HG03378 (cell line): ENCODE data around the gene FAM136A.
"Not testable (repeated sequence)": the region's sequence is repeated elsewhere in the genome, so short reads cannot be mapped to it uniquely, and the experiment has no call there.

Source experiments
- ATAC-seq: cut with Tn5 transposase; IDR thresholded peaks from one replicate; pipeline ENCODE4 v1.9.1; 2021; ENCODE audit warnings: mild to moderate bottlenecking, moderate library complexity; ENCODE audit not compliant: unreplicated experiment

FAM136A gene

DNA sequence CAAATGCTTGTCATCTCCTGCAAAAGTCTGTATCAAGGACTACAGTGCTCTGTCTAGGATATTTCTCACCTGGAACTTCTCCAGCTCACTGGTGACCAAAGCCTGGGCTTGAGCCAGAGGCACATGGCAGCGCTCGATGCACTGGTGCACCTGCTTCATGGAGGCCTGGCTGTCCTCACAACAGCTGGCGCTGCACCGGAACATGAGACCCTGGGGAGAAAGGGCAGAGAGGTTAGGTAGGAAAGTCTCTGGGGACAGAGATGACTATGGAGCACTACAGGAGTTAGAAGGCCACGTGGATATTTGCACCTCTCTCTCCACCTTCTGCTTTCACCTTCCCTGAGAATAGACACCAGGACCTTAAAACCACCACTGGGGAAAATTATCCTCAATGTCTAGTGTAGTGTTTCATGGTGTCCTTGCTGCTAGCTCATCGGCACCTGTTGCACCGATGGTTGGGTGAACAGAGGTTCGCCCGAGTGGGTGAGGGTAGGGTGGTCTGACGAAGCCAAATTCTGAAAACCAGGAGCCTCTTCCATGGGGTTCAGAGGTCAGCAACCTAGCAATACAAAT lies 1.0 kb downstream of the FAM136A start:
- ATAC-seq = no peak

DNA sequence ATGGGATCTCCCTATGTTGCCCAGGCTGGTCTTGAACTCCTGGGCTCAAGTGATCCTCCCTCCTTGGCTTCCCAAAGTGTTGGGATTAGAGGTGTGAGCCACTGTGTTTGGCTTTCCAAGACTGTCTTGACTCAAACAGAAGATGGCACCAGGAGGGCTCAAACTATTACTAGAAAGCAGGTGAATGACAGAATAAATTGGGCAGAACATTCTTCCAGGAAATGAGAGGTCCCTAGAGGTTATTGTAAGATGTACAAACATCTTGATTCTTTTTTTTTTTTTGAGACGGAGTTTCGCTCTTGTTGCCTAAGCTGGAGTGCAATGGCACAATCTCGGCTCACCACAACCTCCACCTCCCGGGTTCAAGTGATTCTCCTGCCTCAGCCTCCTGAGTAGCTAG lies 4.0 kb downstream of the FAM136A start:
- ATAC-seq = not testable (repeated sequence)

DNA sequence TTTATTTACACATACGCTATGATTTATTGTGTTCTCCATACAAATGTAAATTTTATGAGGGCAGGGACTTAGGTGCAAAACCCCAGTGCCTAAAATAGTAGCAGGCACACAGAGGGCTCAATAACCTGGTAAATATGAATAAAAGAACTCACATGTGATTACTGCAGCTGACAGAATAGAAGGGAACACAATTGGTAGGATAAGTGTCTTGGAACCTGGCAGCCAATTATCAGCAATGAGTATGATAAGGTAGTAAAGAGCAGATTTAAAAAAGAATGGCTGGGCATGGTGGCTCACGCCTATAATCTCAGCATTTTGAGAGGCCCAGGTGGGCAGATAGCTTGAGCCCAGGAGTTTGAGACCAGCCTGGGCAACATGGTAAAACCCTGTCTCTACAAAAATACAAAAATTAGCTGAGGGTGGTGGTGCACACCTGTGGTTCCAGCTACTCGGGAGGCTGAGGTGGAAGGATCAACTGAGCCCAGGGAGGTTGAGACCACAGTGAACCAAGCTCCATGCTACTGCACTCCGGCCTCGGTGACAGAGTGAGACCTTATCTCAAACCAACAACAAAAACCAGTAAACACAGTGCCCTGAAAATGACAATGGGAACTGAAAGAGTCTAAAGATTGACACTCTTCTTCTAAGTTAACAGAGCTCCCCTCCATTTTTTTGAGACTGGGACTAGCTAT lies 18.2 kb downstream of the FAM136A start:
- no peak for ATAC-seq

DNA sequence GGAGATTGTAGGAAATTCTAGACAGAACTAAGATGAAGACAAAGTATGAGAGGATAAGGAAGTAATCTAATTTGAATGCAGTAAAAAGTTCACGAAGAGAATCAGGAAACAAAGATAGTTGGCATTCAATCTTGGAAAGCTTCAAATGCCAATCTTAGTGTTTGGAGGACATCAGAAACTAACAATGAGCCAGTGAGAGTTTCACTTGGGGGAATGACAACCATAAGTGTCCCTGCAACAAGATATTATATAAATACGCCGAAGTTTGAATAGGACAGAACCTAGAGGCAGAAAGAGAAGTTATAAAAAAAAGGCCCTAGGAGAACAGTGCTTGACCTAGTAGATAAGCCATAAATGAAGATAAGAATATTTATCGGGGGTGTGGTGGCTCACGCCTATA lies 19.4 kb downstream of the FAM136A start:
- ATAC-seq = no peak

DNA sequence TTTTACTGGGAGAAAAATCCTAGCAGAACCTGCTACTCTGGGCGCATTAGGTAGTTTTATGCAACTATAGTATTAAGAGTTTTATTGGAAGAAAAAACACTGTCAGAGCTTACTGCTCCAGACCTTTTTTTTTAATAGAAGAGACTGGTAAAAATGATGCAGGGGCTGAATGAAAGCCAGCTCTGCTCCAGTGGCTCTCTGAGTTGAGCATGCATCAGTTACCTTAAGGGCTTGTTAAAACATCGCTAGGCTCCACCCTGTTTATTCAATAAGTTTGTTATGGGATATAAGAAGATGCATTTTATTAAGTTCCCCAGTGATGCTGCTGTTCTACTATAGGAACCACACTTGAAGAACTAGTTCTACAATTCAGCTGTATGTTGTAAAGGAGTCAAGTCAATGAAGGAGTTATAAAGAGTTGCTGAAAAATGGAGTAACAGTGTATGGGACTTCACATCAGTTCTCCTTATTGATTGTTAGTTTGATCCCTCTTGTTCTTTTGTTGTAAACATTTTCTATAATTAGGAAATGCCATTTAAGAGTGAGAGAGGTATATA lies 21.5 kb downstream of the FAM136A start:
- no peak for ATAC-seq

DNA sequence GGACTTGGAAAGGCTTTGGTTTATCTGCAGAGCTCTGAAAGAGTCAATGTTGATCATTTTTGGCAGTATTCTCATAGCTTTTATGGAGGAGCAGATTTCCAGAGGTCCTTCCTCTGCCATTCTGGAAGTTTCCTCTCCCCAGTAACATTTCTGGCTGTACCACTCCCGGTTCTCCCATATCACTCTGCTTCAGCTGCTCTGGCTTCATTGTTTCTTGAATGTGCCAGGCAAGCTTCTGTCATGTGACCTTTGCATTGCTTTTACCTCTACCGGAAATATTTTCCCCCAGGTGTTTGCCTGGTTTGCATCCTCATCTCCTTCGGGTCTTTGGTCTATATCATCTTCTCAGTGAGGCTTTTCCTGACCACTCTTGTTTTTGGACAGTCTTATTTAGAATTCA lies 31.5 kb downstream of the FAM136A start:
- no peak for ATAC-seq

DNA sequence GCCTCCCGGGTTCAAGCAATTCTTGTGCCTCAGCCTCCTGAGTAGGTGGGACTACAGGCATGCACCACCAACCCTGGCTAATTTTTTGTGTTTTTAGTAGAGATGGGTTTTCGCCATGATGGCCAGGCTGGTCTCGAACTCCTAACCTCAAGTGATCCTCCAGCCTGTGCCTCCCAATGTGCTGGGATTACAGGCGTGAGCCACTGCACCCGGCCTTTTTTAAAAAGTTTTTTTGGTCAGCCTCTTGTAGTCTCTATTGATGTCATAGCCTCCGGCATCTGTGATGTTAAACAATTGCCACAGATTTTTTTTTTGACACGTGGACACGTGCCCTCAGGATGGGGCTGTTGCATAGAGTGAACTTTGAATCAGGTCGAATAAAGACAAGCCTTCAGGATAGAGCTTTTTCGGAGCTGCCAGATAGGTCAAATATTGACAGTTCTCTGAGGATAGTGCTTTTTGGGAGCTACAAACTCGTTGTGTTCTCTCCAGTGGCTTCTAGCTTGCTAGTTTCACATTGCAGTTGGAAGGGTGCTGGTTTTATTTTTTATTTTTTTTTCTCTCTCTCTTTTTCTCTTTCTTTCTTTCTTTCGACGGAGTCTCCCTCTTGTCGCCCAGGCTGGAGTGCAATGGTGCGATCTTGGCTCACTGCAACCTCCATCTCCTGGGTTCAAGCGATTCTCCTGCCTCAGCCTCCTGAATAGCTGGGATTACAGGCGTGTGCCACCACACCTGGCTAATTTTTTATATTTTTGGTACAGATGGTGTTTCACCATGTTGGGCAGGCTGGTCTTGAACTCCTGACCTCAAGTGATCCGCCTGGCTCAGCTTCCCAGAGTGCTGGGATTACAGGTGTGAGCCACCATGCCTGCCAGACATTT lies 32.2 kb downstream of the FAM136A start:
- ATAC-seq = not testable (repeated sequence)

DNA sequence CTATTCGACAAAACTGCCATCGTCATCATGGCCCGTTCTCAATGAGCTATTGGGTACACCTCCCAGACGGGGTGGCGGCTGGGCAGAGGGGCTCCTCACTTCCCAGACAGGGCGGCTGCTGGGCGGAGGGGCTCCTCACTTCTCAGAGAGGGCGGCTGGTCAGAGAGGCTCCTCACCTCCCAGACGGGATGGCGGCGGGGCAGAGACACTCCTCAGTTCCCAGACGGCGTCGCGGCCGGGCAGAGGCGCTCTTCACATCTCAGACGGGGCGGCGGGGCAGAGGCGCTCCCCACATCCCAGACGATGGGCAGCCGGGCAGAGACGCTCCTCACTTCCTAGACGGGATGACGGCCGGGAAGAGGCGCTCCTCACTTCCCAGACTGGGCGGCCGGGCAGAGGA lies 34.9 kb downstream of the FAM136A start:
- ATAC-seq = not testable (repeated sequence)

DNA sequence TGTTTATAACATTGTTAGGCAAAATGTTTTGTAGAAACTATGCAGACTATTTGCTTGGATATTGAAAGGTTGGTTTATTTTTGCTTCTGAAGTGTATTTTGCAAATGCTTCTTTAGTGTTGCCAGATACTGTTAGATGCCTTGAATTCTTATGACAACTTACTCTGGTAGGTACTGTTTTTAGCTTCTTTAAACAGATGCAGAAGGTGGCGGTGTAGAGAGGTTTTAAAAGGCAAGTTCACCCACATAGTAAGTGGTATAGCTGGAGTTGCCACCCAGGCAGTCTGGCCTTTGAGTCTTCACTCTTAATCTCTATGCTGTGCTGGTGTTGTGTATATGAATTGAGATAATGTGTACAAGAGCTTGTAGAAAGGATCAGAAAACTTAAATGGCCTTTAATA lies 40.4 kb downstream of the FAM136A start:
- ATAC-seq = no peak

DNA sequence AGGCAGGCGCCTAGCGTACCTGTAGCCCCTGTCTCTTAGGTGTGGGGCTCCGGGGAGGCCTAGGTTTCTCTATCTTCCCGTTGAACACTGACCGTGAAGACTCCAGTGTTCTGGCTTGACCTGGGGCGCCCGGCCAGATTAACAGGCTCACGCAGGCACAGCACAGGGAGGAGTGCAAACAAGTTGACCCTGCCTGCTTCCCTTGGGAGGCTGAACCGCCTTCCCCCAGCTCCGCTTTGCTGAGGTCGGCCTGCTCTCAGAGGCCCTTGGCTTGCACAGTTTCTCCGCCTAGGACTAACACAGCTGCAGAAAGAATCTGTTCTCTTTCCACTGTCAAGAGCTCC lies 43.4 kb downstream of the FAM136A start:
- peak; percentile 4 for ATAC-seq

DNA sequence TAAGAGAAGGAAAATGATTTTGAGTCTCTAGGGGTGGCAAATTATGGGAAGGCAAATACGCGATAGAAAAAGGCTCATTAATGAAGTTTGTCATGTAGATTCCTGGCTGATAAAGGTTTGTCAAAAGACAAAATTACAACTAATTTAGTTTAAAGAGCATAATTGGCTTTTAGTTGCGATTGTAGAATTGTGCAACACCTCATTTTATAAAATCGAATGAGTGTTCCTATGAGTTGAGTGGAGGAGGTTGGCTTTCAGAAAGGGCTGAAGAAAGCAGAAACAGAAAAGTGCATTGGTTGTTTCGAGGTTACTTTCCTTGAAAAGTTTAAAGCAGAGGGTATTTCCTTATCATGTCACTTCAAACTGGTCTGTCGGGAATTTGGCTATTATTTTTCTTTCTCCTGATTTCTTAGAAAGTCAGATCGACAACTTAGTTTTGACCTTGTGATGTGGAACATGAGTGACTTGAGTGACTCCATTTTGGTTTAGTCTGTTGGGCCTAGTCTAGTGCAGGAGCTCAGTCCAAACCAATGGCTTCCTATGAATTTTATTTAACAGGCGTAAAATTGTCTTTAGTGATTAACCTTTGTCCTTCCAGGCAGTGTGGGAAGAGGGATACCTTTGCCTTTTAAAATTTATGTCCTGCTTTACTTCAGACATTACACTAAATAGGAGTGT lies 46.1 kb downstream of the FAM136A start:
- no peak for ATAC-seq

DNA sequence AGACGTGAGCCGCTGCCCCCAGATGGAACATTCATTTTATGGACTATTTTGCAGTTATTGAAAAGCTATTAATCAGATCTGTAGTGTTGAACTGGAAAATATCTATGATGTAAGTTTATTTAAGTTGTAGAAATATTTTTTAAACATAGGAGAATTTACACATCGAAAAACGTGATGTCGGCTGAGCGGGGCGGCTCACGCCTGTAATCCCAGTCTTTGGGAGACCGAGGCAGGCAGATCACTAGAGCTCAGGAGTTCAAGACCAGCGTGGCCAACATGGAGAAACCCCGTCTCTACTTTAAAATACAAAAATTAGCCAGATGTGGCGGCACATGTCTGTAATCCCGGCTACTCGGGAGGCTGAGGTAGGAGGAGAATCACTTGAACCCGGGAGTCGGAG lies 51.4 kb downstream of the FAM136A start:
- ATAC-seq = no peak

DNA sequence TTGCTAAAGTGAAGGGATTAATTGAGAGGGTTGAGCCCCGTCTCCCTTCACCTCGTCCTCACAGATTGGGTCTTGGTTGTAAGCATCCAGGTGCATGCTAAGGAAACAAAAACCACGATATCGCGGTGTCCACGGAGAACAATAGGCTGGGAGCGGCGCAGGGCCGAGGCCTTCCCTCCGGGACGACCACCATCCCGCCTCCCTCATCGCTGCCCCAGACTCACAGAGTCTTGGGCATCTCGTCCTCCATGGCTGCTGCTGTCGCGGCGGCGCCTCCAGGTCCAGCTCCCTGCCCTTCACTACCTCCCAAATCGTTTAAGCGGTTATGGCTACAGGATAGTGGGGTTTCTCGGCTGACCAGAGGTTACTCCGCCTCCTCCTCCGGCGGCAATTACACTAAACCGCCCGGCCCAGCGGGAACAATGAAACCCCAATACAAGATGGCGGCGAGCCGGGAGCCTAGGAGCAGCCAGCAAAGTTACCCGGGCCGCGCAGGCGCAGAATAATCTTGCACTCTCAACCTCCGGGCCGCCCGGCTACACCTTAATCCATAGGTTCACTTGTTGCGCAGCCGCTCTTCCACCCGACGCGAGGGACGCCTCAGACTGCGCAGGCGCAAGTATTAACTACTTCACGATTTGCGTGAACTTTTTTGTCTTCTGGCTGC lies 53.6 kb downstream of the FAM136A start, which contains the start of gene TIA1:
Gene TIA1 (minus strand): TSS at position 448 of the 667 bp plus-strand sequence. CDS start 198 bp downstream, at position 250.
- ATAC-seq = peak; percentile 93

DNA sequence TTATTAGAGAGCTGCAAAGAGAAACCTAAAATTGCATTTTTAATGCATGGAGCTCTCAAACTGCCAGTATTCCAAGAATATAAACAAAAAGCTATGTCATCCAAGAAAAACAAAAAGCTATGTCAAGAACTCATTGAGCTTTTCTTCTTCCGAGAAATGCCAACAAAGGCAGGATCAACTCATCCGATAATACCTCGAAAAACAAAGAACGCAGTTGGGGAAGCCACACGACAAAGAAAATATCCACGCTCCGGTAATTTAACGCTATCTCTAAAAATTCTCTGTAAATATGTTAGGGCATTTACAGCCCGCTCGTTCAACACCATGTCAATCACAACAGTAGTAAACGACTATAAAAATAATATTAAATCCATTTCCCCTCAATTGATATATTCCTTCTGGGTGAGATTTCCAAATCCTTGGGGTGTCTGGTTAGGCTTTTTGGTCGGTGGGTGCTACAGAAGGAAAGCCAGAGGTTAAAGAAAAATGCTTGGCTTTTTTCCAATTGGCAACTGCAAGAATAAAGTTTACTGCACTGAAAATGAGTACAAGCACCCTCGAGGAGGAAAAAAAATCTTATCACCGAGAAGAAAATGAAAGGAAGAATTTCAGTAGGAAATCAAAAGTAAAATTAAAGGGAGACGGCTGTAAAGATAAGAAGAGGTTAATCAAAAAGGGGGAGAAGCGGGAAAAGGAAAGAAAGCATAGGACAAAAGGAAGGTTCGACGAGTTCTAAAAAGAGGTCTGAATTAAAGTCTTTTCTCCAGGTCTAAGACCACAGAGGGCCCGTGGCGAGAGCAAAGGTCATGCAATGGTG lies 54.3 kb downstream of the FAM136A start:
- no peak for ATAC-seq
